HG02623 (cell line): ENCODE data around the gene MAPK8IP3.

Source experiments
- ATAC-seq: cut with Tn5 transposase; IDR thresholded peaks from one replicate; pipeline ENCODE4 v1.9.1; 2021; ENCODE audit warnings: moderate library complexity; ENCODE audit not compliant: unreplicated experiment

Gene MAPK8IP3

DNA sequence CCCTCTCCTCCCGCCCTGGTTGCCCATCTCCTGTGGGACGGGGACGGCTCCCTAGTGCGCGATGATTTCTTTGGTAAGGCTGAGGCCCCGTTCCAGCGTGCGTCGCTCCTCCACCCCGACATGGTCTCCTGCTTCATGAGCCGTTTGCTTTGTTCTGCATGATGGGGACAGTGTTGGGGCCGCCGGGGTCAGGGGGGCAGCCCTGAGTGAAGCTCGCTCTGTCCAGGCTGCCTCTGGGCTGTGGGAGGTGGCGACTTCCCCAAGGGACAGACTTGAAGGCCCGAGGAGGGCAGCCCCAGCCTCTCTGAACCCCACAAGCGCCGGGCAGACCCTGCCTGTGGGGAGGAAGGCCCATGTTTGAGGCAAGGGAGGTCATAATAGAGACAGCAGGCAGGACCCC is 52.9 kb downstream of the MAPK8IP3 start:
- no peak for ATAC-seq

DNA sequence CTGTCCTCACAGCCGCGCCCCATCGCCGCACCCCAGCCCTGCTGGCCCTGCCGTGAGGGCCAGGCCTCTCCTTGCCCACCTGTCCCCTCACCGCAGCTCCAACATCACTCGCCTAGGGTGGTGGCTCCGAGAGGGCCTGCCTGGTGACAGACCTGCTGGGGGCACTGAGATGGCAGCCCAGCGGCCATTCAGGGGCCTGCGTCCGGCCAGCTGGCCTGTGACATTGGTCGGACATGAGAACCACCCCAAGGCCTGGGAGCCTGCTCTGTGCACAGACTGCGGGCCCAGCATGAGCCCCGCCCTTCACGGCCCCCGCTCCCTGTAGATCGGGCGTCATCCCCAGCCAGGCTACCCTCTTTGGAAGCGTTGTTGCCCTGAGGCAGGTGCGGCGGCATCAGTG is 53.5 kb downstream of the MAPK8IP3 start:
- no peak for ATAC-seq

DNA sequence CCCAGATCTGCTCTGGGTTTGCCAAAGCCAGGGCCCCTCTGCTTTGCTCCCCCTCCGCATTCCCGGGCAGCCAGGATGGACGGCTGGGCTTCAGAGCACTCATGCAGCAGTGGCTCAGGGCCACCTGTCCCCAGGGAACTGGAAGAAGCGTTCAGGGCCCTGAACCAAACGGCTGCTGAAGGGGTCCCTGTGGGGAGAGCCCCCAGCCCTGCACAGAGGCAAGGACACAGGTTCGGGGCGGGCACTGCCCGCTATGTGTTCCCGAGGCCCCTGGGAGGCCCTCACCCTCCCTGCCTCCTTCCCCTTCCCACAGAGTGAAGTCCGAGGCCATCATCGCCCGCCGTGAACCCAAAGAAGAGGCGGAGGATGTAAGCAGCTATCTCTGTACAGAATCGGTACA is 54.9 kb downstream of the MAPK8IP3 start:
- ATAC-seq, result no peak

DNA sequence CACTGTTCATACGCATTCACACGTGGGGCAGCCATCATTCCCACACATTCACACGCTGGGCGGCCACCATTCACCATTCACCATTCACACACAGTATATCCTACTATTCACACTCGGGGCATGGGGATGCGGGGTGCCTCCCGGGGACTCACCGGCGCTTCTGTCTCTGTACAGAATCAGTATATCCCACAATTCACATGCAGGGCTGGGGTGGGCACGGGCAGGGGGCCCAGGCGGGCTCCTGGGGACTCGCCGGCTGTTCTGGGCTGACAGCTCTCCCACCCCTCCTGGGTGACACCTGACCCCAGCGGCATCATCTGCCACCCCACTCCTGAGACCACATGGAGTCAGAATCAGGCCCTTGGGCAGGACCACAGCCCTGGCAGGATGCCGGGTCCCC is 55.8 kb downstream of the MAPK8IP3 start:
- ATAC-seq, result no peak

DNA sequence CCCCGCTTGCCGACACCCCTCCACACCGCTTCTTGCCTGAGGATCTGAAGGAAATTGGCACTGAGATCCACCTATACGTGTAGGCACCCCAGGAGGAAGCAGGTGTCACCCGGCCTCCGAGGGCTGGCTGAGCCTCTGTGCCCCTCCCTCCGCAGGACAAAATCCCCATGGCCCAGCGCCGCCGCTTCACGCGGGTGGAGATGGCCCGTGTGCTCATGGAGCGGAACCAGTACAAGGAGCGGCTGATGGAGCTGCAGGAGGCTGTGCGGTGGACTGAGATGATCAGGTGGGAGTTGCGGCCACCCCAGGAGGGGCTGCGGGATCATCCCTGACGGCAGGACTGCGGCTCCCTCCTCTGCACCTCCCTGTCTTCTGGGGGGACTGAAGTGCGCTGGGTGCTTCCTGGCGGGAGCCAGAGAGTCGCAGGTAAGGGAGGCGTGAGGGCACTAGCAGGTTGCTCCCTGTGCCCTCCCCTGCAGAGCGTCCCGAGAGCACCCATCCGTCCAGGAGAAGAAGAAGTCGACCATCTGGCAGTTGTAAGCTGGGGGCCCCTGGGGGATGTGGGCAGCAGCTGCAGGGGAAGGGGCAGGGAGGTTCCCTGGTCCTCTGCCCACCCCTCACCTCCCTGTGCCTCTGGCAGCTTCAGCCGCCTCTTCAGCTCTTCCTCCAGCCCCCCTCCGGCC is 56.3 kb downstream of the MAPK8IP3 start:
- no peak for ATAC-seq

DNA sequence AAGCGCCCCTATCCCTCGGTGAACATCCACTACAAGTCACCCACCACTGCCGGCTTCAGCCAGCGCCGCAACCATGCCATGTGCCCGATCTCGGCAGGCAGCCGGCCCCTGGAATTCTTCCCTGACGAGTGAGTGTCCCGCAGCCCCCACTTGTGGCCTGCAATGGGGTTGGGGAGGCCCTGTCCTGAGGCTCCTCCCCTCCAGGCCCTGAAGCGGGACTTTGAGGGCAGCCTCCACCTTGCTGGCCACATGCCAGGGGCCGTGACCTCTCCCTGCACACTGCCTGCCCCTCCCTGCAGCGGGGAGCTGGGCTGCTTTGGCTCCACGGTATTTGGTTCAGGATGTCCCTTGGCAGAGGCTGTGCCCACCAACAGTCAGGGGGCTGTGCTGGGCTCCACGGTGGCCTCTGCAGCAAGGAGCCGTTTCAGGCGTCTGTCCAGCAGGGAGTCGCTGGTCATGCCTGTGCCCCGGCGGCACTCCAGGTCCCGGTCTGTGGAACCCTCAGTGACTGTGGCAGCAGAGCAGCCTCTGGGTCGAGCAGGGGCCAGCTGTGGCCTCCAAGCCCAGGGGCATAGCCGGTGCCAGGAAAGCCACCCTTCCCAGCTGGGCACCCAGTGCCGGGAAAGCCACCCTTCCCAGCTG is 57.0 kb downstream of the MAPK8IP3 start:
- ATAC-seq, result no peak

DNA sequence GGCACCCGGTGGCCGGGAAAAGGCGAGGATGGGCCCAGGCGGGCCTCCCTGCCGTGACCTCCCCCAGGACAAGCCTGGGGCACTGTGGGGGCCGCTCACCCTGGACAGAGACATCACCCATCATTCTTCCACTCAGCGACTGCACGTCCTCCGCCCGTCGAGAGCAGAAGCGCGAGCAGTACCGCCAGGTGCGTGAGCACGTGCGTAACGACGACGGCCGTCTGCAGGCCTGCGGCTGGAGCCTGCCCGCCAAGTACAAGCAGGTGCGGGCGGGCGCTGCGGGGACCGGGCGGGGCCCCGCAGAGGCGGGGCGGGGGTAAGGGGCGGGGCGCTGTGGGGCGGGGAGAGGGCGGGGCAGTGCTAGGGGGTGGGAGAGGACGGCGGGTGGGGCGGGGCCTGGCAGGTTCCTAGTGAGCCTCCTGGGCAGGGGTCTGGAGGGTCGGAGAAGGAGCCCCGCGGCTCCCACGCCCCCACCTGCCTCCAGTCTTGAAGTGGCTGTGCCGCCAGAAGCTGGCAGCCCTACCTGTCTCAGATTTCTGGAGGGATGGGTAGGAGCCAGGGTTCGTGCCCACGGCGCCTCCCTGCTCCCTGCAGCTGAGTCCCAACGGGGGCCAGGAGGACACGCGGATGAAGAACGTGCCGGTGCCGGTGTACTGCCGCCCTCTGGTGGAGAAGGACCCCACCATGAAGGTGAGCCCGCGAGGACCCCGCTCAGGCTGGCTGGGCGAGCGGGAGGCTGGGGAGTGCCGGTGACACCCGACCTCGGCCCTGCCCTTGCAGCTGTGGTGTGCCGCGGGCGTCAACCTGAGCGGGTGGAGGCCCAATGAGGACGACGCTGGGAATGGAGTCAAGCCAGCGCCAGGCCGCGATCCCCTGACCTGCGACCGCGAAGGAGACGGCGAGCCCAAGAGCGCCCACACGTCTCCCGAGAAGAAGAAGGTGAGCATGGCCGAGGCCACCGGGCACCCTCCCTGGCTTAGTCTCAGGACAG is 57.8 kb downstream of the MAPK8IP3 start:
- no peak for ATAC-seq

DNA sequence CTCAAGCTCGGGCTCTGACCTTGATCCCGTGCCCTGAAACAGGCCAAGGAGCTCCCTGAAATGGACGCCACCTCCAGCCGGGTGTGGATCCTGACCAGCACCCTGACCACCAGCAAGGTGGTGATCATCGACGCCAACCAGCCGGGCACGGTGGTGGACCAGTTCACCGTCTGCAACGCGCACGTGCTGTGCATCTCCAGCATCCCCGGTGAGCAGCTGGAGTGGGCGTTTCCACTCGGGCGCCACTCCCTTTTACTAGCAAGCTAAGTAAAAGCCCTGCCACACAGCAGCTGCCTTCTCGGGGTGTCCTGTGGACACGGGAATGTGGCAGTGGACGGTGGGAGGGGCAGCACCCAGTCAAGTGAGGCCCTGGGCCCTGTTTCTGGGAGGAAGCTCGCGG is 59.0 kb downstream of the MAPK8IP3 start:
- no peak for ATAC-seq

DNA sequence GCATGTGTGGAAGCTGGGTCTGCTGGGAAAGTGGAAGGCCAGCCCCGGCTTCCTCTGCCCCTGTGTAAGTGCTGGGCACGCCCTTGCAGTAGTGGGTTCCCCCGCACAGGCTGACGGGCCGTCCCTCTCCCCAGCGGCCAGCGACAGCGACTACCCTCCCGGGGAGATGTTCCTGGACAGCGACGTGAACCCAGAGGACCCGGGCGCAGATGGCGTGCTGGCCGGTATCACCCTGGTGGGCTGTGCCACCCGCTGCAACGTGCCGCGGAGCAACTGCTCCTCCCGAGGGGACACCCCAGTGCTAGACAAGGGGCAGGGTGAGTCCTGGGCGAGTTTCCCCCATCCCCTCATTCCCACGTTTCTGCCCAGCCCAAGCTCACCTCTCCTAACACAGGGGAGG is 59.8 kb downstream of the MAPK8IP3 start:
- no peak for ATAC-seq

DNA sequence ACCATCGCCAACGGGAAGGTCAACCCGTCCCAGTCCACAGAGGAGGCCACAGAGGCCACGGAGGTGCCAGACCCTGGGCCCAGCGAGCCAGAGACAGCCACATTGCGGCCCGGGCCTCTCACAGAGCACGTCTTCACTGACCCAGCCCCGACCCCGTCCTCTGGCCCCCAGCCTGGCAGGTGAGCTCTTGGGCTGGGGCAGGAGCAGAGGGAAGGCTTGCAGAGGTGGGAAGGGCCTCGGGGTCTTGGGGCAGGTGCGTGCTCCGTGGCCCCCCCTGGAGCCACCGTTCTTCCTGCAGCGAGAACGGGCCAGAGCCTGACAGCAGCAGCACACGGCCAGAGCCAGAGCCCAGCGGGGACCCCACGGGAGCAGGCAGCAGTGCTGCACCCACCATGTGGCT is 60.2 kb downstream of the MAPK8IP3 start:
- no peak for ATAC-seq

DNA sequence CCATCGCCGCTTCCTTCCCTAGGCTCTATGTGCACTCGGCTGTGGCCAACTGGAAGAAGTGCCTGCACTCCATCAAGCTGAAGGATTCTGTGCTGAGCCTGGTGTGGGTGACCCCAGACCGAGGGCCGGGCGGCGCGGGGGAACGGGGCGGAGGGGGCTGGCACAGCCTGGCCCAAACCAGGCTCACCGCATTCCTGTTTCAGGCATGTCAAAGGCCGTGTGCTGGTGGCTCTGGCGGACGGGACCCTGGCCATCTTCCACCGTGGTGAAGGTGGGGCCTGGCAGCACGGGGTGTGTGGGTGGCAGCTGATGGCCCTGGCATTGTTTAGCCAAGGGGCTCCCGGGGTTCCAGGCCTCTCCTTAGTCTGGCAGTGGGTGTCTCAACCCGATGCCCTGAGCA is 60.7 kb downstream of the MAPK8IP3 start:
- no peak for ATAC-seq

DNA sequence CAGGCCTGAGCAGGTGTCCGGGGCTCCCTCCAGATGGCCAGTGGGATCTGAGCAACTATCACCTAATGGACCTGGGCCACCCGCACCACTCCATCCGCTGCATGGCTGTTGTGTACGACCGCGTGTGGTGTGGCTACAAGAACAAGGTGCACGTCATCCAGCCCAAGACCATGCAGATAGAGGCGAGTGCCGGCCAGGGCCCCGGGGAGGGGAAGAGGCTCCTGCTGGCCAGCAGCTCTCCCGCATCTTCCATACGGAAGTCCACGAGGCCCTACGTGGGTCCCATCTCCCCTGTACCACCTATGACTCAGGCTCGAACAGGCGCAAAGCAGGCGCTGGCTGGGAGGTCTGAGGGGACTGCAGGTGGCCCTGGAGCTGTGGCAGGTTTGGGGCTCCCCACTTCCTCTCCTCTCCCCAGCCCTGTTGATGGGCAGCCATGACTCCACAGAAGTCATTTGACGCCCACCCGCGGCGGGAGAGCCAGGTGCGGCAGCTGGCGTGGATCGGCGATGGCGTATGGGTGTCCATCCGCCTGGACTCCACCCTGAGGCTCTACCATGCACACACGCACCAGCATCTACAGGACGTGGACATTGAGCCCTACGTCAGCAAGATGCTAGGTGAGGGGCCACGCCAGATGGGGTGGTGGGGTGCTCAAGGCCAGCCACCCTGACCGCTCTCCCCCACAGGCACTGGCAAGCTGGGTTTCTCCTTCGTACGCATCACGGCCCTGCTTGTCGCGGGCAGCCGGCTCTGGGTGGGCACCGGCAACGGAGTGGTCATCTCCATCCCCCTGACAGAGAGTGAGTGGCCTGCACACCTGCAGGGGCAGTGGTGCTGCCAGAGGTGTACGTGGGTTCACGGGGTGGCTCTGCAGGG is 61.4 kb downstream of the MAPK8IP3 start:
- no peak for ATAC-seq

DNA sequence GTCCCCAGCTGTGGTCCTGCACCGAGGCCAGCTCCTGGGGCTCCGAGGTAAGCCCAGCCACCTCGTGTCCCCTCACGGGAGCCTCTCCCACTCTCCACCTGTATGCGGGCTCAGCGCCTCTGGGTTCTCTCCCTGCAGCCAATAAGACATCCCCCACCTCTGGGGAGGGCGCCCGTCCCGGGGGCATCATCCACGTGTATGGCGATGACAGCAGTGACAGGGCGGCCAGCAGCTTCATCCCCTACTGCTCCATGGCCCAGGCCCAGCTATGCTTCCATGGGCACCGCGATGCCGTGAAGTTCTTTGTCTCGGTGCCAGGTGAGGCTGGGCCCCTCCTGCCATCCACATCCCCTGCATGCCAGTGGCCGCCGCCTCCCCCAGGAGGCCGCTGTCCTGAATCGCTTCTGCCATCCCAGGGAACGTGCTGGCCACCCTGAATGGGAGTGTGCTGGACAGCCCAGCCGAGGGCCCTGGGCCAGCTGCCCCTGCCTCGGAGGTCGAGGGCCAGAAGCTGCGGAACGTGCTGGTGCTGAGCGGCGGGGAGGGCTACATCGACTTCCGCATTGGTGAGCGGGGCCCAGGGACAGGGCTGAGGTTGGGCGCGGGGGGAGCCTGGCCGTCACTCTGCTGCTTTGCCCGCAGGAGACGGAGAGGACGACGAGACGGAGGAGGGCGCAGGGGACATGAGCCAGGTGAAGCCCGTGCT is 62.2 kb downstream of the MAPK8IP3 start:
- no peak for ATAC-seq

DNA sequence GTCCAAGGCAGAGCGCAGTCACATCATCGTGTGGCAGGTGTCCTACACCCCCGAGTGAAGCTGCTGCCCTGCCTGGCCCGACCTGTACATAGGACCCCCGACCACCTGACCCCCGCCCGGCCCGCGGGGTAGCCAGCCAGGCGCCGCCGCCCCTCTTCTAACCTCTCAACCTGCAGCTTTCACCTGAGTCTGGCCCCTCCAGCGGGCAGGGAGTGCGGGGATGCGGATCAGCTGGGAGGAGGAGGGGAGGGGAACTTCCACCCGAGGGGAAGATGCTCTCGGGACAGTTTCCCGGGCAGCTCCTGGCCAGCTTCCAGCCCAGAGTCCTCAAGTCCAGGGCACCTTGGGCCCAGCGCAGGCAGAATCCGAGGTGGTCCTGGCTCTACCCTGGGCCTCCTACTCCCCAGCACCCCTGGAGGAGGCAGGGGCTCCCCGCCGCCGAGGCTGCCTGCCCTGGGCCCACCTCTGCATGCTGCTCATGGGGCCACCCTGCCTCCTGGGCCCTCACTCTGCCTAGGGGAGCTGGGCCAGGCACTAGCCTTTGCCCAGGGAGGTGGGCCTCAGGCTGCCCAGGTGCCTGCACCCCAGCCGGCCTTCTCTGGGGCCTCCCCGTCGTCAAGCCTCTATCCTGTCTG is 62.9 kb downstream of the MAPK8IP3 start:
- ATAC-seq, result no peak

DNA sequence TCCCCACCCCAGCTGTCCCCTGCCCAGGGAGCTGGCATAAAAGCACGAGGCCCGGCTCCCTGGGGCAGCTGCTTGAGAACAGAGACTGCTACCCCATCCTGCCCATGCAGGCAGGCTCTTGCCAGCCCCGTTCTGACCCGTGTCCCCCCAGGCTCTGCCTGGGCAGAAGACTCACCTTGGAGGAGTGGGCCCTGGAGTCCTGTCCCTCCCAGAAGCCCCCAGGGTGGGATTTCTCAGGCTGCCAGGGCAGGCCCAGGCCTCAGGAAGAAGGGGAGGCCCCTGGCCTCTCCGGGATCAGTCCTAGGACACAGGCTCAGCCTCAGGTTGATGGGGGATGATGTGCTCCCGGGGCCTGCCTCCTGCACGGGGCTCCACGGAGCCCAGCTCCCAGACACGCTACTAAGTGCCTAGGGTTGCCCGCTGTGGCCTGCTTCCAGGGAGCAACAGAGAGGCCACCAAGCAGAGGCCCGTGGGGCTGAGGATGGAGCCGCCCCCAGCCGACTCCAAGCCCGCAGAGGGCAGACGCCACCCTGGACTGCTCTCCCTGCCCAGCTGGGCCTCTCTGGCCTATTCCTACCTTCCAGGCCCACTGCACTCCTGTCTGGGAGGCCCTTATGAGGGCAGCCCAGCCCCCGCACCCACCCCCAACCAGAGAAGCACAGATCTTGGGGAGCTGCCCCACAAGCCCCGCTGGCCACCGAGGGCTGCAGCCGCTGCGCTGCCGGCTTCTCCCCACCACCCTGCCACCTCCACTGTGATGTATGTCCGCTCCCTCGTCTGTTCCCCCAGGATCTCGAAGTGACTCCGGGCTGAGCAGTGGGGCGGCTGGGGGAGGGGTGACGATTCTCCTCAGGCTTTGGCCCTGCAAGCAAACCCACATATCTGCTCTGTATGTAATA is 63.7 kb downstream of the MAPK8IP3 start:
- no peak for ATAC-seq

DNA sequence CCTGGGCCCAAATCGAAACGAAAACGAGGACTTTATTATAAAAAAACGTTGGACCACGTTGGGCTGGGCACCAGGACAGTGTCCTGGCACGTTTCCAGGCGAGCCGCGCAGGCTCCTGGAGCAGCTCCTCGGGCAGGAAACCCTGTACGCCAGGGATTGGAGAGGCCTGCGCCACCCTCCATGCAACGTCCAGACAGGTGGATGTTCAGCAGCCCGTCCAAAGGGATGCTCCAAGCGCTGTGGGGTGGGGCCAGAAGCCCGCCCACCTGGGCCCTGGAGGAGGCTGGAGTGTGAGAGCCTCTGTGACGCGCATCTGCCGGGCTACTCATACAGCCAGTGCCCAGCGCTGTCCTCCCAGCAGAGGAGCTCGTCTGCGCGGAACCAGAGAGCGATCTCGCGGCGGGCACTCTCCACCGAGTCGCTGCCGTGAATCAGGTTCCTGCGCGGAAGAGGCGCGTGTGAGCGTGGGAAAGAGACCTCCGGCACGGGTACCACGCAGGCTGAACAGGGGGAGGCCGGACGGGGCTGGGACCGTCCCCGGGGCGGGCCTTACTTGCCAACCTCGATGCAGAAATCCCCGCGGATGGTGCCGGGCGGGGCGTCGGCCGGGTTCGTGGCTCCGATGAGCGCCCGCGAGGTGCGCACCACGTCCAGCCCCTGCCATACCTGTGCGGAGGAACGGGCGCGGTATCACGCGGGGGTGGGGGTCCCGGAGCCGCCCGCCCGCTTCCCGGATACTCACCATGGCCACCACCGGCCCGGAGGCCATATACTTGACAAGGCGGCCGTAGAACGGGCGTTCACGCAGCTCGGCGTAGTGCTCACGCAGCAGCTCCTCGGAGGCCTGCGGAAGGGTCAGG is 64.6 kb downstream of the MAPK8IP3 start:
- ATAC-seq, result no peak

DNA sequence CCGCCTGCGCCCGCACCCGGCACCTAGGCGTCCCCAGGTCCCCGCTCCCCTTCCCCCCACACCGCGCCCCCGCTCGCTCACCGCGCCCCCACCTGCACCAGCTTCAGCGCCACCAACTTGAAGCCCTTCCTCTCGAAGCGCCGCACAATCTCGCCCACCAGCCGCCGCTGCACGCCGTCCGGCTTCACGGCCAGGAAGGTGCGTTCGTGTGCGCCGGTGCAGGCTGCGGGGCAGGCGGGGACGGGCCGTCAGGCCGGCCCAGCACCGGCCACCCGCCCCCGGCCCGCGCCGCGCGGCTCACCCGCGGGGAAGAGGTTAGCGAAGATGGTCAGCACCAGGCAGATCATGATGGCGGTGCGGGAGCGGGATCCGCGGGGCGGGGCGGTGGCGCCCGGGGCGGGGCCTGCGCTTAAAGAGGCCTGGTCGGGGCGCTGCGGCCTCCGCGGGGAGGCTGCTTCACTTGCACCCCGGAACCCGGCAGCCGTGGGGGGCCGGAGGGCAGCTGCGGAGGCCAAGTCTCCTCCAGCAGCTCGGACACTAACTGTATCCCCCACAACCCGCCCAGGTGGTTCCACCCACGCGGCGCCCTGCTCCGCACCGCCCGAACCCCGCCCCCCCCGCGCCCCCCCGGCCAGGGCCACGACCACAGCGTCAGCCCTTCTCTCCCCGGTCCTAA is 65.3 kb downstream of the MAPK8IP3 start, which contains the start of gene NME3:
Gene NME3, minus strand, starts transcription at position 356 of the 676 bp plus-strand sequence. Its CDS starts 9 bp downstream, at position 347.
- ATAC-seq, result no peak
